A549 (cell line): Measurements from ENCODE around the gene CALCOCO1. TPM values are rescaled to one million over a fixed set of nuclear protein-coding genes. Genes with fewer than 3 reads are reported as not detected.
A peak's percentile ranks its signal among the peaks of the same experiment; 100 is the strongest.

Experiments
- ATAC-seq, 2 experiments: fragments of 200-7000 bp in 1 of 2; fragments of >200 bp in 1 of 2; cut with Nextera tagmentation in 1 of 2; cut with Tn5 transposase in 1 of 2; 3 replicates each; pipeline versions ENCODE4 v1.8.0 to v1.9.1; 2018 to 2020; ENCODE audit warnings: mild to moderate bottlenecking in 1 of 2, moderate library complexity in 1 of 2
- CTCF ChIA-PET: fragments of 300-600 bp; sonication (Branson Sonifier 250); formaldehyde crosslinking; extraction: SDS; loops from one replicate; lab custom pipeline; 2021; ENCODE audit warnings: antibody characterized with exemption, inconsistent platforms; lab: Yijun Ruan, JAX
- POLR2A ChIA-PET: fragments of 350-600 bp; formaldehyde crosslinking; extraction: SDS; loops from one replicate; lab custom pipeline; 2021; ENCODE audit warnings: antibody characterized with exemption, inconsistent platforms; lab: Yijun Ruan, JAX
- DNase-seq, 2 experiments: peaks; one replicate each; pipeline versions ENCODE4 v3.0.0 to v3.0.0-alpha.2; 2011 to 2016; ENCODE audit warnings: low read depth in 1 of 2, low spot score in 1 of 2
- FAIRE-seq: peaks from 2 replicates; lab custom pipeline; 2011; peaks lifted over from hg19 to GRCh38; lab: Jason Lieb, UNC
- H3K27ac ChIP-seq, 2 experiments: fragments of >200 bp; sonication (Bioruptor Twin); formaldehyde crosslinking; 3 replicates each; pipeline ENCODE4 v1.5.1; 2016 to 2017
- H3K4me1 ChIP-seq: fragments of >200 bp; sonication (Bioruptor Twin); formaldehyde crosslinking; 3 replicates; pipeline ENCODE4 v1.6.1; 2016
- H3K4me2 ChIP-seq: fragments of >200 bp; sonication (Bioruptor Twin); formaldehyde crosslinking; 3 replicates; pipeline ENCODE4 v1.6.1; 2016
- H3K4me3 ChIP-seq: fragments of >200 bp; sonication (Bioruptor Twin); formaldehyde crosslinking; 3 replicates; pipeline ENCODE4 v1.5.1; 2016
- H3K9me3 ChIP-seq: fragments of >200 bp; sonication (Bioruptor Twin); formaldehyde crosslinking; 3 replicates; pipeline ENCODE4 v1.6.1; 2016
- CBX8 ChIP-seq: fragments of 200-600 bp; sonication (generic); IDR thresholded peaks from 2 replicates; pipeline ENCODE4 v1.6.1; 2016
- CEBPB ChIP-seq, 2 experiments: fragments of >200 bp in 1 of 2; sonication (Bioruptor Twin) in 1 of 2; formaldehyde crosslinking in 1 of 2; IDR thresholded peaks; 2 replicates each; pipeline ENCODE4 v1.6.1; 2012 to 2016
- CTCF ChIP-seq: fragments of >200 bp; sonication (Bioruptor Twin); formaldehyde crosslinking; IDR thresholded peaks from 3 replicates; pipeline ENCODE4 v1.5.1; 2016
- EP300 ChIP-seq, 2 experiments: fragments of >200 bp; sonication (Bioruptor Twin); formaldehyde crosslinking; IDR thresholded peaks; 2 replicates in 1 of 2; 3 replicates in 1 of 2; pipeline ENCODE4 v1.6.1; 2016 to 2017
- FOSL2 ChIP-seq, 2 experiments: fragments of 450-650 bp in 1 of 2; fragments of >200 bp in 1 of 2; sonication (Bioruptor Twin) in 1 of 2; formaldehyde crosslinking; IDR thresholded peaks; 2 replicates each; pipeline versions ENCODE4 v1.5.0 to v1.6.1; 2016 to 2020; ENCODE audit warnings: mild to moderate bottlenecking in 1 of 2, moderate library complexity in 1 of 2
- HES2 ChIP-seq: fragments of >200 bp; sonication (Bioruptor Twin); formaldehyde crosslinking; IDR thresholded peaks from 2 replicates; pipeline ENCODE4 v1.6.1; 2016
- HEYL ChIP-seq: fragments of 250-450 bp; sonication (Bioruptor Pico); IDR thresholded peaks from 2 replicates; pipeline ENCODE4 v1.8.0; 2021; ENCODE audit warnings: mild to moderate bottlenecking, moderate library complexity
- HOXA7 ChIP-seq: fragments of 250-450 bp; sonication (Bioruptor Pico); IDR thresholded peaks from 2 replicates; pipeline ENCODE4 v1.5.0; 2020; ENCODE audit warnings: mild to moderate bottlenecking, moderate library complexity
- KDM1A ChIP-seq: fragments of 200-600 bp; sonication (generic); IDR thresholded peaks from 2 replicates; pipeline ENCODE4 v1.6.1; 2016; ENCODE audit warnings: low read depth, mild to moderate bottlenecking
- KDM5A ChIP-seq: fragments of 200-600 bp; sonication (generic); IDR thresholded peaks from 2 replicates; pipeline ENCODE4 v1.6.1; 2016; ENCODE audit warnings: antibody characterized with exemption, mild to moderate bottlenecking
- MAFK ChIP-seq: fragments of 450-650 bp; IDR thresholded peaks from 2 replicates; pipeline ENCODE4 v1.6.1; 2014; ENCODE audit not compliant: partially characterized antibody
- MYC ChIP-seq: IDR thresholded peaks from 2 replicates; pipeline ENCODE4 v1.6.1; 2012; ENCODE audit warnings: mild to moderate bottlenecking, inconsistent platforms, low read length, improper control_type of control experiment, borderline replicate concordance
- NR3C1 ChIP-seq: fragments of >200 bp; sonication (Bioruptor Twin); formaldehyde crosslinking; IDR thresholded peaks from 3 replicates; pipeline ENCODE4 v1.6.1; 2017
- PHF8 ChIP-seq: fragments of 200-600 bp; sonication (generic); IDR thresholded peaks from 2 replicates; pipeline ENCODE4 v1.6.1; 2016; ENCODE audit warnings: low read depth, mild to moderate bottlenecking, antibody characterized with exemption, moderate library complexity, borderline replicate concordance
- POLR2A ChIP-seq: IDR thresholded peaks from 2 replicates; pipeline ENCODE4 v1.6.1; 2012; ENCODE audit warnings: mild to moderate bottlenecking, low read length
- POLR2AphosphoS2 ChIP-seq: conservative IDR thresholded peaks from 2 replicates; pipeline ENCODE4 v1.6.1; 2012; ENCODE audit warnings: low read length, improper control_type of control experiment, inconsistent platforms
- RARB ChIP-seq: fragments of 250-450 bp; sonication (Bioruptor Pico); IDR thresholded peaks from 2 replicates; pipeline ENCODE4 v1.8.0; 2021; ENCODE audit warnings: mild to moderate bottlenecking, moderate library complexity
- RCOR1 ChIP-seq: fragments of 150-350 bp; IDR thresholded peaks from 2 replicates; pipeline ENCODE4 v1.6.1; 2014; ENCODE audit warnings: antibody characterized with exemption, low read length, low read depth
- RFX5 ChIP-seq: fragments of 450-650 bp; IDR thresholded peaks from 2 replicates; pipeline ENCODE4 v1.7.1; 2014; ENCODE audit warnings: antibody characterized with exemption, mild to moderate bottlenecking, moderate library complexity
- SMC3 ChIP-seq: fragments of >200 bp; sonication (Bioruptor Twin); formaldehyde crosslinking; IDR thresholded peaks from 3 replicates; pipeline ENCODE4 v1.6.1; 2018; ENCODE audit warnings: inconsistent platforms
- ZNF302 ChIP-seq: fragments of 250-450 bp; sonication (Bioruptor Pico); IDR thresholded peaks from 2 replicates; pipeline ENCODE4 v1.9.0; 2021; ENCODE audit warnings: inconsistent platforms, mild to moderate bottlenecking, moderate library complexity
- ZSCAN20 ChIP-seq: fragments of 250-450 bp; sonication (Bioruptor Pico); IDR thresholded peaks from 2 replicates; pipeline ENCODE4 v1.8.0; 2022; ENCODE audit warnings: mild to moderate bottlenecking, moderate library complexity
- WGBS: methylation state at CpG from one replicate; pipeline ENCODE4 v1.1.6; 2017; ENCODE audit errors: missing lambda C conversion rate; 5-methylcytosine and 5-hydroxymethylcytosine counted together
- polyA plus RNA-seq, 4 experiments: library from polyadenylated mRNA; depleted of rRNA in 3 of 4; stranded (reverse); fragments of >200 nt; fragmentation: RNase III in 1 of 4; extraction: RNeasy Plus Mini Kit Qiagen cat#74134 plus additional on column Dnase treatment in 1 of 4; gene quantifications; 2 replicates in 3 of 4; 3 replicates in 1 of 4; pipeline ENCODE4 v1.2.3, GENCODE V29; 2011 to 2017
- TF ChIP-seq, protein P1 (sequence below): IDR thresholded peaks from 2 replicates; pipeline ENCODE4 v1.6.1; 2012

The CALCOCO1 gene
- polyA plus RNA-seq, 2 of the 4 experiments (the other 2 are of a cell fraction) = 28.8 to 41.5 TPM

- TF ChIP-seq MYC (peak; percentile 85), NR3C1 (no peak), RARB (CRISPR knock-in tag) (no peak), SMC3 (peak; percentile 99), CBX8 (no peak), RFX5 (peak; percentile 41; the same call in 1 of the 2 replicates), HES2 (no peak), MAFK (peak; percentile 93), CTCF (peak; percentile 99), POLR2AphosphoS2 (no peak), RCOR1 (no peak), ZSCAN20 (peak; percentile 77; the same call in 1 of the 2 replicates), HOXA7 (CRISPR knock-in tag) (0 out of 2 replicates have a peak, but pooled peaks have one; percentile 10), HEYL (CRISPR knock-in tag) (0 out of 2 replicates have a peak, but pooled peaks have one; percentile 68), EP300 (IDR thresholded peaks at IDR 0.05) (no peak), KDM1A (no peak), KDM5A (peak; percentile 69; the same call in 1 of the 2 replicates), POLR2A (peak; percentile 92), FOSL2 (IDR thresholded peaks at IDR 0.05) (no peak), FOSL2 (CRISPR knock-in tag; IDR thresholded peaks at IDR 0.05) (peak; percentile 27), ZNF302 (CRISPR knock-in tag) (0 out of 2 replicates have a peak, but pooled peaks have one; percentile 64), CEBPB (IDR thresholded peaks at IDR 0.05) (peak; percentile 94 to 99)
- TF ChIP-seq, protein P1, sequence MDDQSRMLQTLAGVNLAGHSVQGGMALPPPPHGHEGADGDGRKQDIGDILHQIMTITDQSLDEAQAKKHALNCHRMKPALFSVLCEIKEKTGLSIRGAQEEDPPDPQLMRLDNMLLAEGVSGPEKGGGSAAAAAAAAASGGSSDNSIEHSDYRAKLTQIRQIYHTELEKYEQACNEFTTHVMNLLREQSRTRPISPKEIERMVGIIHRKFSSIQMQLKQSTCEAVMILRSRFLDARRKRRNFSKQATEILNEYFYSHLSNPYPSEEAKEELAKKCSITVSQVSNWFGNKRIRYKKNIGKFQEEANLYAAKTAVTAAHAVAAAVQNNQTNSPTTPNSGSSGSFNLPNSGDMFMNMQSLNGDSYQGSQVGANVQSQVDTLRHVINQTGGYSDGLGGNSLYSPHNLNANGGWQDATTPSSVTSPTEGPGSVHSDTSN = no peak
- TF ChIP-seq, all 56 proteins: peak for 31
Observed at GRCh38 chr12:53675701-53676607, 51.3 kb downstream of the CALCOCO1 start, which contains the start of gene ATP5MC2 (continued).

DNA sequence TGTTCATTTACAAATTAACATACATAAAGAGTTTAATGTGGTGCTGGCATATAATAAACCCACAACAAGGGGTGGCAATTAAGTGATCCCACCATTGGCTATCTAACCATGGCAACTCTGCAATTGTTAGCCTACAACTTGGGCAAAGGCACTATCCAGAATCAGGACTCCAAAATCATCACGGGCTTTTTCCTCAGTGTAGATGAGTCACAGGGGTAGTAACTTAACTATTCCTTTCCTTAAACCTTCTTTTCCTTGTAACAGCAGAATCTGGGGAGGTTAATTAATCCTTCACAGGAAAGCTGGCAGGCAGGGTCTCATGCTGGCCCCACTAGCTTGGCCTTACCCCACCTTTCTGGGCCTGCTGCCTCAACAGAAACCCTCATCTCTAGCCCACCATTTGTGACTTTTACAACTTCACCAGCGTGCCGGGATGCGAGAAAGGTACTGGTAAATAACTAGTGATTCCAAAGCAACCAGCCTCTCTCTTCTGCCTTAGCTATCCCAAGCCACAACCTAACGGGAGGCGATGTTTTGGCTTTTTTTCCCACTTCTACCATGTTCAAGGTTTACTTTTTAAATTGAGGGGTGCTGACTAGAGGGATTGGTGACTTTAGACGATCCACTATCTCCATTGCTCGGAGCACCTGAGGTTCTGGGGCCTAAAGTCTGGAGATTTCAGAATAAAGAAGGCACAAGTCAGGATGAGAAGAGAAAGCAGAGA, 52.1 kb downstream of the CALCOCO1 start:
- TF ChIP-seq PHF8 (0 out of 2 replicates have a peak, but pooled peaks have one; percentile 10), NR3C1 (no peak)
- CTCF ChIA-PET = interaction anchor here (0.5 to 11.3 kb wide), 57 partner anchors 7 to 259 kb away, joined by 3 to 148 read pairs (median 4); partner anchors contain the start of genes ATF7, CALCOCO1 and TARBP2
- Histone ChIP-seq H3K4me1 (peaks cover 19% of the 10 kb centered on the region; the same call in 2 of the 3 replicates), H3K4me2 (peak overlapping the region; percentile 77), H3K4me3 (peak overlapping the region; percentile 70), H3K9me3 (no peaks in the 10 kb centered on the region), H3K27ac (peak overlapping the region; percentile 91 to 94)
- DNase-seq (no peak), ATAC-seq (no peak; a peak in 1 of 6 replicates), FAIRE-seq (no peak)
- WGBS = 8% methylated on average over 8 of the region's 8 CpGs
- POLR2A ChIA-PET = interaction anchor here (0.7 to 1.9 kb wide), 16 partner anchors 11 to 174 kb away, joined by 3 to 43 read pairs (median 4); partner anchors contain the start of genes ATF7 and TARBP2
